Smooth muscle cell (in vitro differentiated cells): Measurements from ENCODE around the gene ZNF267. TPM values are rescaled to one million over a fixed set of nuclear protein-coding genes. Genes with fewer than 3 reads are reported as not detected.

ENCODE experiments used
- polyA plus RNA-seq: library from polyadenylated mRNA; unstranded; fragments of >200 nt; fragmentation: Nextera tagmentation; extraction: Ambion mirVana; gene quantifications from 2 replicates; pipeline ENCODE4 v1.2.1, GENCODE V29; 2016
- small RNA-seq: library from RNA; depleted of rRNA; stranded (forward); fragments of <200 nt; gene quantifications from one replicate; pipeline ENCODE3, GENCODE V24; 2014
- total RNA-seq: library from RNA; depleted of rRNA; stranded (reverse); fragments of >200 nt; gene quantifications from 2 replicates; pipeline ENCODE4 v1.2.3, GENCODE V29; 2014

The ZNF267 gene
- total and polyA plus RNA-seq, 2 experiments from 2014 or later: 9.7 to 30.8 TPM

Small RNA genes lying within 50 kb of the gene (small RNA-seq; reads per million reads assigned to genes)
- gene AC034105.2: not detected
- not detected for gene AC034105.4
